Retinal pigment epithelial cell (primary cell): ENCODE results near the gene PIGW.

Source experiments
- DNase-seq: peaks from one replicate; pipeline ENCODE4 v3.0.0-alpha.2; 2010; ENCODE audit warnings: low read depth
- H3K4me3 ChIP-seq: 2 replicates; pipeline ENCODE4 v1.5.1; 2011; ENCODE audit warnings: mild to moderate bottlenecking, low read length, control low read depth, moderate library complexity
- TF ChIP-seq, protein P1 (sequence below): conservative IDR thresholded peaks from 2 replicates; pipeline ENCODE4 v1.5.1; 2011; ENCODE audit warnings: low read depth, low read length, control low read depth, inconsistent platforms

Gene PIGW

DNA sequence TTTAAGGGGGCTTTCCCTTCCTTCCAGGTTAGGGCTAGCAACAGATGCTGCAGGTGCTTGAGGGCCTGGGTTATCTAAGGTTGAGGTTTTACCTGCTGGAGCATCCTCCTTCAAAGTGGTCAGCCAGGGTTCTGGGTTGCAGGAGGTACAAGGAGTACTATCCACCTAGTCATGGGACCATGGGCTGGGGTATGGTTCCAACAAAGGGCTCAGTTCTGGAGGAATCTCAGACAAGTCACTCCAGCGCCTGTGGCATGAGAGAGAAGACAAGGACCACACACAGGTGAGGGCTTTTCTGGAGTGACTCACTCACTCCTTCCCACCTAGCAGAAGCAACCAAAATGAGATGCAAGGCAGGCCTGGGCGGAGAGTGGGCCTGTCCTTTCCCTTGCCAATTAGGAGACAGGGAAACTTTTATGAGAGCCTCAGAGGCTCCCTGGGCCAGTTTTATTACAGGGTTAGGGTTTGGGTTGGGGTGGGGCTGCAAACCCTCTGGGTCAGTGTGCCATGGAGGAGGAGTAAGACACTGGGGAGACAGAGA lies 2.3 kb upstream of the PIGW start:
- DNase-seq = no peak
- no peak overlapping the region for H3K4me3 ChIP-seq
- TF ChIP-seq, protein P1, sequence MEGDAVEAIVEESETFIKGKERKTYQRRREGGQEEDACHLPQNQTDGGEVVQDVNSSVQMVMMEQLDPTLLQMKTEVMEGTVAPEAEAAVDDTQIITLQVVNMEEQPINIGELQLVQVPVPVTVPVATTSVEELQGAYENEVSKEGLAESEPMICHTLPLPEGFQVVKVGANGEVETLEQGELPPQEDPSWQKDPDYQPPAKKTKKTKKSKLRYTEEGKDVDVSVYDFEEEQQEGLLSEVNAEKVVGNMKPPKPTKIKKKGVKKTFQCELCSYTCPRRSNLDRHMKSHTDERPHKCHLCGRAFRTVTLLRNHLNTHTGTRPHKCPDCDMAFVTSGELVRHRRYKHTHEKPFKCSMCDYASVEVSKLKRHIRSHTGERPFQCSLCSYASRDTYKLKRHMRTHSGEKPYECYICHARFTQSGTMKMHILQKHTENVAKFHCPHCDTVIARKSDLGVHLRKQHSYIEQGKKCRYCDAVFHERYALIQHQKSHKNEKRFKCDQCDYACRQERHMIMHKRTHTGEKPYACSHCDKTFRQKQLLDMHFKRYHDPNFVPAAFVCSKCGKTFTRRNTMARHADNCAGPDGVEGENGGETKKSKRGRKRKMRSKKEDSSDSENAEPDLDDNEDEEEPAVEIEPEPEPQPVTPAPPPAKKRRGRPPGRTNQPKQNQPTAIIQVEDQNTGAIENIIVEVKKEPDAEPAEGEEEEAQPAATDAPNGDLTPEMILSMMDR = no peak

DNA sequence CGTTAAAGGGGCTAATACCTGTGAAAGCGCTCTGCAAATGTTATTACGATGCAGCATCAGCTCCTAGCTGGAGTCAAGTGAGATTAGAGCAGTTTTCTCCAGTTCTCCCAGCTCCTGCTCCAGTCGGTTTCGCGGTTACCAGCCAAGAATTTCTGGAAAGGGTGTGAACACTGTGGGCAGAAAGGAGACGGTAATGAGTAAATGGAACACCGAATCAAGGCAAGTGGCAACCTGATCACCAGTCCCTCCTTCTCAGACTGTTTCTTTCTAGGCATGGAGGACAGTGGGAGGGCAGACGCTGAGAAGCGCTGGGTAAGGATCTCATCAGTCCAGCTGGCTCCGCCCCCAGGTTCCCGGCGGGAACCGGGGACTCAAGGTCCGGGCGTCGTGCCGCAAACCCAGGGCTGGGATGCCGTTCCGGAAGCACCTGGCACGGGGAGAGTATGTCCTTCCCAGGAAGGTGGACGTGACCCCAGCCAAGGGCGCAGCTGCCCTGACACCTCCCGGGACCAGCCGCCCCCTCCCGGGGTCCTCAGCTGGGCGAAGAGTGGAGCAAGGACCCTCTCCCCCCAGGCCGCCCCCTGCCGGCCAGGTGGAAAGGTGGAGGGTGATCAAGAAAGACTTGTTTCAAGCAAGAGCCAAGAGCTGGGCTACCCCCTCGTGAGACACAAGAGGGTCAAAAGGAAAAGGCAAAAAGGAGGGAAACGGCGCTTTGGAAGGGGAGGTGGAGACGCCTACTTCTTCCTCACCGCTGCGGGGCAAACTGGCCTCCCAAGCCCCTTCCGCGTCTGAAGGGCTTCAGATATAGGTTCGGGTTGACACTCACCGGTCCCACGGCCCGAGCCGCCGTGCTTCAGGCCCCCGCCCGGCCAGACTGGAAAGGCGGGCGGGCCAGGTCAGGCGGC lies 600 bp upstream of the PIGW start:
- peak overlapping the region; percentile 84 for H3K4me3 ChIP-seq
- TF ChIP-seq, protein P1 = peak; percentile 70
- no peak for DNase-seq

DNA sequence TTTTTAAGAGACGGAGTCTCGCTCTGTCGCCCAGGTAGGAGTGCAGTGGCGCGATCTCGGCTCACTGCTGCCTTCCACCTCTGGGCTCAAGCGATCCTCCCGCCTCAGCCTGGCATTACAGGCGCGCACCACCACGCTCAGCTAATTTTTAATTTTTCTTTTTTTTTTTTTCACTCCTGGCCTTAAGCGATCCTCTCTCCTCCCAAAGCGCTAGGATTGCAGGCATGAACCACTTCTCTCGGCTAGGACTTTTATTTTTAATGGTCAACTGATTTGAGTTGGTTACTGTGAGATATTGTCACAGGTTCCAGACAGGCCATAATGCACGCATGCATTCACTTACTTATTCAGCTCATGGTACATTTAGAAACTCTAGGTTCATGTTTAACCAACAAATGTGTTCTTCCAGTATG lies 888 bp downstream of the PIGW start:
- DNase-seq = no peak
- TF ChIP-seq, protein P1 = no peak
- peak overlapping the region; percentile 84 for H3K4me3 ChIP-seq

DNA sequence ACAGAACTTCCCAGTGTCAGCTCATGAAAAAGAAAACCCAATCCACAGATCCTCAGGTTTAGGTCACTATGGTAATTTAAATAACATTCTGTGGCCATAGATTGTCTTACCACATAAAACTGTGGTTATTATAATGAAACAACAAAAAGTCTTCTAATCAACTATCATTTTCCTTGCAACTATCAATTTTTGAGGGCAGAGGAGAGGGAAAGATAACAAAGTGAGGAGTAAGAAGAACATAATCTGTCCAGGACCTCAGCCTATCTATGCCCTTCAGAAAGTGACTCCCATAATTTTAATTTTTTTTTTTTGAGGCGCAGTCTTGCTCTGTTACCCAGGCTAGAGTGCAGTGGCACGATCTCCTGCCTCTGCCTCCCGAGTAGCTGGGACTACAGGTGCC lies 5.9 kb downstream of the PIGW start:
- H3K4me3 ChIP-seq = no peak overlapping the region
- TF ChIP-seq, protein P1 = no peak
- no peak for DNase-seq

DNA sequence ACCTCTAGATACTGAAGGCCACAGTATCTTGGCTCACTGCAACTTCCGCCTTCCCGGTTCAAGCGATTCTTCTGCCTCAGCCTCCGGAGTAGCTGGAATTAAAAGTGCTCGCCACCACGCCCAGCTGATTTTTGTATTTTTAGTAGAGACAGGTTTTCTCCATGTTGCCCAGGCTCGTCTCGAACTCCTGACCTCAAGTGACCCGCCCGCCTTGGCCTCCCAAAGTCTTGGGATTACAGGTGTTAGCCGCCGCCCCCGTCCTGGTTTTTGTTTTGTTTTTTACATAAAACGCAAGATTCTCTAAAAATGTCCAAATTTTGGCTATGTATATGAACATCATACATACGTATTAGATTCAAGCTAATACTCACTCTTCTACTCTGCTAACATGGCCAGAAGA lies 8.0 kb downstream of the PIGW start:
- no peak for DNase-seq
- TF ChIP-seq, protein P1 = no peak
- H3K4me3 ChIP-seq = no peak overlapping the region

DNA sequence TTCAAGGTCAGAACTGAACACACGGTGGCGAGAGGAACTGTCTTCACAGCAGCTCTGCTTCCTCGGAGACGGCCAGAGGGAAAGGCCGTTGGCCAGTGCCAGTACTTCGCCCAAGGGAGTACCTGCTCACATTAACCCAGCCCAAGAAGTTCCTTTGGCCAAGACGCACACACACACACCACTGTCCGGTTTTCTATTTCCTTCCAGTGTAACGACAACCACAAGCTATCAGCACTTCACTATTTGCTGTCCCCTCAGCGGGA lies 9.2 kb downstream of the PIGW start:
- peak; percentile 19 for DNase-seq
- H3K4me3 ChIP-seq = peak overlapping the region; percentile 94
- TF ChIP-seq, protein P1 = no peak

DNA sequence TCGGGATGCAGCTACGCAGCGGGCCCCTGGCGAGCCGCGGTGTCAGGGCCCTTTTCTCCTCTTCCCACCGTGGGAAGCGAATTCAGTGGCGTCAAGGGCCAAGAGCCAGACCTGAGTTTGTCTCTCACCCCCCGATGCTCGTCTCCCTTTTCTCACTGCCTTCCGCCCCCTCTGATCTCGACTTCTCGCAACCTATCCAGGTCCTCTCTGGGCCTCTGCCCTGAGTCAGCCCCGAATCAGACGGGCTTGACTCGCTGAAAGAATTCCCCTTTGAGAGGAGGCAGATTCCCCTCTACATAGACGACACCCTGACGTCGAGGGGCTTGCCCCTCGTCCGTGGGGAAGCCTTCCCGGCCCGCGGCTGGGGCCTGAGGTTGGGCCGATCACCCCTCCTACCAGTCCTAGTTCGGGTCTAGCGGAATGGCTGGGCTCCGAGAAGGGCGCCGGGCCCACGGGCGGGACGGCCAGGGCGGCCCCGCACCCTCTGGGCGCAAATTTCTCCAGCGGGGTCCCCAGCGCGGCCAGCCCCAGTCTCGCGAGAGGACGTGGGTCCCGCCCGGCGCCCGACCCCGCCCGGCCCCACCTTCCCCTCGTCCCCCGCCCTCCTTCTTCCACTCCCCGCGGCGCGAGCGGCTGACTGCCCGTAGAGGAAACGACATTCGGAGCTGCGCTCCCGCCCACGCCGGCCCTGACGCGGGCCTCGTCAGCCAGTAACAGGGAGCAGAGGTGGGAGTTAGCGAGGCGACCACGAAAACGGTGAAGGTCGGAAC lies 9.7 kb downstream of the PIGW start, which contains the start of gene GGNBP2:
GGNBP2 (plus strand) TSS at position 613 of the 770 bp plus-strand sequence. CDS start 806 bp downstream, outside the sequence.
- peak; percentile 56 for DNase-seq
- H3K4me3 ChIP-seq = peak within 1 kb of the TSS; percentile 94
- TF ChIP-seq, protein P1 = no peak
